ENCODE measurements around the gene EPHB3.

Gene EPHB3

DNA sequence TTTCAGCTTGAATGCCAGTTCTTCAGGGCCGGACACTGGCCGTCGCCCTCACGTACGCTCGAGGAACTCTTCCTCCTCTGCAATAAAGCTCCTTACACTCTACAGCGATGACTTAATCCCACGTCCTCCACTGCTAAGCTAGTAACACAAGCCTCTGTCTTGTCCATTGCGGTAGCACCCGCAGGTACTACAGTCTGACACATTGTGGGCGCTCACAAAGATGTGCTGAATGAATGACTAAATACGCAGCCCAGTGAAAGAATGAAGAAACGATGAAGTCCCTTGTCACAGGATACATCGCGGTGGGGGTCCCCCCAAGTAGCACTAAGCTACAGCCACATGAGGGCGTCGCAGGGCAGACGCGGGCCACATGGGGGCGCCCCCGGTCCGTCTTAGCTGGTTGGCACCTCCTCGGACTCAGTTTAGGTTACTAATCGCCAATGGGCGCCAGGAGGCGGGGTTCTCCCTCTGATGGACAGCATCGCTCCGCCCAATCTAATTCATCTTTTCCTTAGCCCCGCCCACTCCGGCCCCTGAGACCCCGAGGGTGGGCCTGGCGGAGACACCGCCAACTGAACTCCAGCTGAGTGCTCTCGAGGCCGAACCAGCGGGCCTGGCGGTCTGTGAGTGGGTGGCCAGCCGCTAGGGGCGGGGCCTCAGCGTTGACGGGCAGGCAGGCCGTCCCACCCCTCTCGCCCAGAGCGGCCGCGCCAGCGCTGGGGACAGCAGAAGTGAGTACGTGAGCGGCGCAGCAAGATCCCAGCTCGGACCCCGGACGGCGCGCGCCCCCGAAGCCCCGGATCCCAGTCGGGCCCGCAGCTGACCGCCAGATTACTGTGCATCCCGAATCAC lies at the start of gene EPHB3:
EPHB3 (plus strand) TSS at position 725 of the 852 bp plus-strand sequence. CDS start 451 bp downstream, outside the sequence.
- peak; percentile 73 for DNase-seq (ENCODE audit: low read depth)

DNA sequence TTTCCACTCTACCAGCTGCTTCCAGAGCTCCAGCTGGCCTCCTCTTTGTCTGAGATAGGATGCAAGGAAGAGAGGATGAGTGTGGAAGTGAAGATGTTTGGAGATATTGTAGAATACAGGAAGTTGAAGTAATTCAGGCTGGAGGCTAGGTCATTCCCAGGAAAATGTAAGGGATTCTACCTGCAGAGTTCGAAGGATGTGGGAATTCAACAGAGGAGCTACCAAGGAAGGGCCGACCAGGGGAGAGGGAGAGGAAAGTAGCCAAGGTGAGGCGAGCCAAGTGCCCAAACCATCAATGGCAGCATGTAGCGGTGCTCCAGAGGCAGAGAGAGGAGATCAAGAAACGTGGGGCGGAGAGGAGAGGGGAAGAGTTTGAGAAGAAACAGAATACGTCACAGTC lies 49.0 kb upstream of the EPHB3 start:
- DNase-seq (ENCODE audit: low read depth): no peak

DNA sequence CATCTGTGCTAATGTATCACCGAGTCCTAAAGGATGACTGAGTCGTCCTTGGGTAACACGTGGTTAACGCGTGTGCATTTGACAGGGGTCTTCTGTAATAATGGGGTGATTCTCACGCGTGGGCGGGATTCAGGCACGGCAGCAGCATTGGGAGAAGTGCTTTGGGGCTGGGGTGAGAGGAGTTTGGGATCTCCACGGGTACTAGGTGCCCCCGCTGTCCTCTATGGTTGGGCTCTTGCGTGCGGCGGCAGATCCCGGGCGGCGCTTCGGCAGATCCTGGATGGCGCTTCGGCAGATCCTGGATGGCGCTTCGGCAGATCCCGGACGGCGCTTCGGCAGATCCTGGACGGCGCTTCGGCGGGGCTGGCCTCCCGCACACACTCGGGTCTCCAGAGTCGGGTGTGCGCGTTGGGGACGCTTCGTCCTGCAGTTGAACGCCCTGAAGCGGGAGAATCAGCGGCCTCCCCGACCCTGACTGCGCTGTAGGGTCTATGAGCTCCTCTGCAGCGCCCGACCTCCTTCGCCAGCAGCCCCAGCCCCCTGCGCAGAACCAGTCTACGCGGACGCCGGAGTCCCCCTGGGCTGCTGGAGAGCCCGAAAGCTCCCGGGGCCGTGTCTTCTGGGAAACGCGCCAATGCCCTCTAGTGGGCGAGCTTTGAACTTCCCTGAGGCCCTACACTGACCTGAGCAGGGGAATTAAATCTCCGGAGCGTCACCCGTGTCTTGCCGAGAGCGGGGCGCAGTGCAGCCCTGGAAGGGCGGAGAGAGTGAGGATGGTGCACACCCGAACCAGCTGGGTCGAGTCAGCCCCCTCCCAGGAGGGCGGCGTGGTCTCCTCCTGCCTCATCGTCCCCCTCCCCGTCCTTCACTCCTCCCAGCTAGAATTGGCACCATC lies 48.1 kb upstream of the EPHB3 start:
- peak; percentile 64 for DNase-seq (ENCODE audit: low read depth)

DNA sequence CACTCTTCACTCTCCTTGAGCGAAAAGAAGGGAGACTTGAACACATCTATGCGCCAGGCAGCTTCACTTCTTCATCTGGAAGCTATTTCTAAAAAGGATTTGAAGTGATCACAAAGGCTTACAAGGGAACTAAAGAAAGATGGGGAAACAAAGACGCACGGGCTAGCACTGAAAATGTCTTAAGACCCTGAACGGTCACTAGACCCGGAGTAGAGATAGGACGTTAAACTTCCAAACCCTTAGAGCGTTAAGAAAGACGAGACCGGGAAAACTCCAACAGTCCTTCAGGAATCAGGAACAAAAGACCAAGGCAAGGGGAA lies 47.5 kb upstream of the EPHB3 start:
- no peak for DNase-seq (ENCODE audit: low read depth)

DNA sequence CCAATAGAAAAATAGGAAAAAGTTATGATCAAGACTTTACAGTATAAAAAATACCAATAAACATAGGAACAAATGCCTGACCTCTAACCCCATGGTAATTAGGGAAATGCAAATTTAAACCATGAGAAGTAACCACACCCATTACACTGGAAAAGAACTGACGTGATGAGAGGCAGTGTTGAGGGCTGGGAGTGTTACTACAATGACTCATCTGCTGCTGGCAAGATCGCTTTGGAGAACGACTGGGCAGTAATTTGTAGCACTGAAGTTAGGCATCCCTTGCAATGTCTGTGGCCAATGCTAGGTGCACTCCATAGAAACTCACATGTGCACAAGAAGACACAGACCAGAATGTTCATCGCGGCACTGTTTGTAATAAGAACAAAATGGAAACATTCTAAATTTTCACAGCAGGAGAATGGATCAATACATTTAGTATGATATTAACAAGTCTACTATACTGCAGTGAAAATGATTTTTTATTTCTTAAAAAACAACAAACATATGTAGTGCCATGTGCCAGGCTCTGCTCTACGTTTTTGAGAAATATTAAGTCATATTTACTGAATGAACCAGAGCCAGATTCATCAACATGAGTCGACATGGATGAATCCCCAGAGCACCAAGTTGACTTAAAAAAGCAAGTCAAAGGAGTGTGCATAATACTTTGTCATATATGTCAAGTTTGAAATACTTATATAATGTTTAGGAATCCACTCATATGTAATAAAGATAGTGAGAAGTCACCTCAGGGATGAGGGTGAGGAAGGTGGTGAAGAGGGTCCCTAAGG lies 37.6 kb upstream of the EPHB3 start:
- no peak for DNase-seq (ENCODE audit: low read depth)

DNA sequence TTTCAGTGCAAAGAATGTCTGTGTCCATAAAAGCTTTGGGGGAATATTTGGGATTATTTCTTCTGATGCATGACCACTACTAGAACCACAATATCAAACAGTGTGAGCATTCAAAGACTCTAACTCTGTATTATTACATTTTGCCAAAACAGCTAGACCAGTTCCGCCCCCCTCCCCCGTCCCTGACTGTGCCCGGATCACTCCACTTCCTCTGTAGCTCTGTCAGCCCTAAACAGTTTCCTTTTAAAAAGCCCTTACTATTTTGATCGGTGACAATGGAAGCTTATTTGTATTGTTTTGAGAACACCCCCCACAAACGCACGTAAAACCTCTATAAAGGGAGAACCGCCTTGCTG lies 36.6 kb upstream of the EPHB3 start:
- no peak for DNase-seq (ENCODE audit: low read depth)

DNA sequence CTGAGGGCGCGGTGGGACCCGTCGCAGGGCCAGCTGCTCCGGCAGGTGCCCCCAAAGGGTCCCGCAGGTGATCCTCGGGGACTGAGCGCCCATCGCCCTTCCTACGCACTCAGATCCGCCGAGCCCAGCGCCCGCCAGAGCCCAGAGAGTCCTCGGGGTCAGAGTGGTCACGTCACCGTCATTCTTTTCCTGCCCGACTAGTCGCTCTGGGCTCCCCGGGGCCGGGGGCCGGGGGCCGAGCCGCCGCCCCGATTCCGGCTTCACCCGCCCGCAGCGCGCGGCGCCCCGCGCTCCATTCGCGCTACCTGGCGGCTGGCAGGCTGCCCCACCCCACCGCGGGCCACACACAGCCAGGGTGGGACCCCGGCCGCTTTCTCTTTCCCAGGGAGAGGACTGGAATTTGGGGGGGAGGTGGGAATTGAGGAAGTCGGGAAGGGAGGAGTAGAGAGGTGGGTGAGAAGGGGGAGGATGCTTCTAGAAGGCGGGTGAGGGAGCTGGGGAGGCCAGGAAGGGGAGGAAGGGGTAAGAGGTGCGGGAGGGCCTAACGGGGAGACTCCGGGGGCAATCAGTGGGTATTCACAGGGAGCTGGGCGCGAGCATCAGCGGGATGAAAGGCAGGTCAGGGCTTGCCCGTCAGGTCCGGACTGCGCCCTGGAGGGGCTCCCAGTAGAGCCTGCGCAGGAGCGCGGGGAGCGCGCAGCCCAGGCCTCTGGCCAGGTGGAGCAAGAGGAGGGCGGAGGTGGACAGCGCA lies 36.1 kb upstream of the EPHB3 start:
- DNase-seq (ENCODE audit: low read depth): no peak

DNA sequence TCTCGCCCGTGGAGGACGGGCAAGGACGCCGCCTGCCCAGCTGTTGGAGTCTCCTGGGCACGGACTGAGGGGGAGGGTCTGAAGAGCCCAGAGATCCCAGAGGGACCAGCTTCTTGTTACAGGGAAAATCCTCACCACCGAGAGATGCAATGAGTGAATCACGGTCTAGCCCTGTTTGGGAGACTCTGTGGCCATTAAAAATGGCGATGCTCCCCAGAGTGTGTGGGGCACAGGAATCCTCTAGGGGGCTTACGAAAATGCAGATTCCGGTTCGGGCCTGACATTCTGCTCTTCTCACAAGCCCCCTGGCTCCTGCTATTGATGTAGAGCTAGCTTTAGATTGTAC lies 35.5 kb upstream of the EPHB3 start:
- DNase-seq (ENCODE audit: low read depth): no peak

DNA sequence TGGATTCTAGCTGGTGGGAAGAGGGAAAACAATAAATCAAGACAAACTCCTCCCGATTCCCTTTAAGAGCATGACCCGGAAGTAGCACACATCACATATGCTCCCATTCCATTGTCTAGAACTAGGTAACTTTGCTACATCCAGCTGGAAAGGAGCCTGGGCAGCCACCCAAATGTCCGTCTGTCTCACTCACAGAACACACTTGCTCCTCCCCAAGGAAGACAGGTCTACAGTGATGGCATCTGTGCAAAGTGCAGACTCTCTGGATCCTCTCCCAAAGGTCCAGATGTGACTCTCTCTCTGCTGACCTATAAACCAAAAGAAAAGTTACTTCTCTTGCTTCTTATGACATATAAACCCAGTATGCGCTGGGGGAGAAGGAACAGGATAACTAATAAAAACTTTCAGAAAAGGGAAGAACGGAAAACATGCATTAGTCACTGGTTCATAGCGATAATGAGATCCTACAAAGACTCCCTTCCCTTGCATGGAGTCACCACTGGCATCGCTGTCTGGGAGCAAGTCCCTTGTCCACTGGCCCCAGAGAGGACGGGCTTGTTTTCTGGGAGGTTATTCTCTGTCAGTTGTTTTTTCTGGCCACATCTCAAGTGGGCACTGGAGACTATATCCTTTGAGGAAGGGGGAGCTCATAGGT lies 29.8 kb upstream of the EPHB3 start:
- no peak for DNase-seq (ENCODE audit: low read depth)

DNA sequence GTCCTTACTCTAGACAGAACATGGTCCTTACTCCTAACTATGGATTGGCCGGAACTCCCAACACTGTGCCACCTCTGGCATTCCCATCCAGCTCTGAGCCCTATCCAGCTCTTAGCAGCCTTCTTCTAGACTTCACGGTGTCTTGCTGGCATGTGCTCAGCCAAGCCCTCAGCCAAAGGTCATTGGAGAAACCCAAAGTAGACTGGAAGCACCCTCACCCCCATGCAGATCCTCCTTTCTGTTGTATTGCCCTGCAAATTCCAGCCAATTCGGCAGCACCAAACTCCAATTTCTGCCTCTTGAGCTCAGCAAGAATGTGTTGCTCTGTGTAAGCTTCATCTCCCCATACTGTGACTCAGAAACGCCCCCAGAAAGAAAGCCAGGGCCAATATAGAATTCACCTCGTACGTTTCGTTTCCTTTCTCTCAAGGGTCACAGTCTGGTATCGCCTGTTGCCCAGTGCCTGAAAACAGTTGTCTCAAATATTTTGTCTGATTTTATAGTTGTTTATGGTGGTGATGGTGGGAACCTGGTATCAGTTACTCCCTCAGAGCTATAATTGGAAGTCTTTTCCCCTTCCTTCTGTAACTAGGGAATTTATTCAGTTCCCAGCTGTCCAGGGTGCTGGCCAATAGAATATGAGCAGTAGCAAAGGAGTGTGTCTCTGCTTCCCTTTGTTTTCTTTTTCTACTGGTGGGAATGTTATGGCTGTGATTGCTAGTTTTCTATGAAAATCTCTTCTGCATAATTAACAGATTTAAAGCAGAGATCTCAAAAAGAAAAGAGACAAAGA lies 28.4 kb upstream of the EPHB3 start:
- DNase-seq (ENCODE audit: low read depth): no peak

DNA sequence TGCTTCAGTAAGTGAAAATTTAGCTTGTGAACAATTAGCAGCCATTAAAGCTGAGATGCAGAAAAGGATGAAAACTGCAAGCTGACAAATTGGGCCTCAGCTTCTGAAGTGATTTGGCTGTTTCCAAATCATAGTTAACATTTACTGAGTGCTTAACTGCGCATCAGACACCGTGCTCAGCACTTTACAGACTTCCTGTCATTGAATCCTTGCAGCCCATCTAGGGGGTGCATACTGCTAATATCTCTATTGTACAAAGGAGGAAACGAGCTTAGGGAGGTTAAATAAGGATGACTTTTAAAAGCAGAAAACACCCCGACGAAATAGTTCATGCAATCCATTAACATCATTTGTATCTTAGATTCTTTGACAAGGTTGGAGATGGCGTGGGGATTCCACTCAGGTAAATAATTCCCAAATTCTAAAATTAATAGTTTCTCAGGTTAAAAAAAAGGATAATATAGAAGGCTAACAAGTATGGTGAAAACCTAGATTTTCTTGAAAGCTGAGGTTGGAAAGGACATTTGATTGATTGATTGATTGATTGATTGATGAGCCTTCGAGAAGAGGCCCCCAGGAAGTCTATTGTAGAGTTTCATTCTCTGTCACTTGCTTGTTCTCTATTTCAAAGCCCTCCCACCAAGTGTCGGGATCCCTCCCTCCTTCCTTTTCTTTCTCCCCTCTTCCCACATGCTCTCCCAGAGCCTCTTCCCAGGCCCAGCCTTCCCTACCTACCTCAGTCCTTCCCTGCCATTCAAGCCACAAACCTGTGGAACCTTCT lies 23.5 kb upstream of the EPHB3 start:
- DNase-seq (ENCODE audit: low read depth): no peak

DNA sequence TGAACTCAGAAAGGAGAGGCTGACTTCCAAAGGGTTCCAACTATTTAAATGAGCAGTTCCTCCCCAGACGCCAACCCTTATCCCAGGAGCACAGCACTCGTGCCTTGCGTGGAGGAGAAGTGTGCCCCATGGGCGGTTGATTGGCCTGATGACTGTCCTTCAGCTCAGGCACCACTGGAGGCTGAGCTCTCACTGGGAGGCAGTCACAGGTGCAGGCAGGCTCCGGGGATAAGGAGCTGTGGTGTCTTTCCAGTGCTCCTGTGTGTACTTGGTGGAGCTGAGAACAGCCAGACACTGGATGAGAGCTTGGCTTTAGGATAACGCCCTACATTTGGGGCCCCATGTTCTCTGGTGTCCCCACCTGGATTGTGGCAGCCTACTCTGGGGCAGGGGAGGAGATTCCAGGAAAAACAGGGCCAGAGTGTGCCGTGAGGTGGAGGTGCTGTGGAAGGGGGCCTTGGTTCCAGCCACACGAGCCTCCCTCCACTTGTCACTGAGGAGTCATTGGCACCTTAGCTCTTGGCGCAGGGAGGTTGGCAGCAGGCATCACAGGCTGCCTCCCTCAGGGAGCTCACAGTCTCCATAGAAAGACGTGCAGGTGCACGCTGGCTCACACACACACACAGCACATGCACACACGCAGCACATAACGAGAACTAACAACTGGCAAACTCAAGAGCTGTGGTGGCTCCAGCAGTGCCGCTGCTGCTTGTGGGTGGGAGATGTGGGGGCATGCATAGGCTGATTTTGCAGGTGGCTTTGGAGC lies 22.7 kb upstream of the EPHB3 start:
- DNase-seq (ENCODE audit: low read depth): no peak

DNA sequence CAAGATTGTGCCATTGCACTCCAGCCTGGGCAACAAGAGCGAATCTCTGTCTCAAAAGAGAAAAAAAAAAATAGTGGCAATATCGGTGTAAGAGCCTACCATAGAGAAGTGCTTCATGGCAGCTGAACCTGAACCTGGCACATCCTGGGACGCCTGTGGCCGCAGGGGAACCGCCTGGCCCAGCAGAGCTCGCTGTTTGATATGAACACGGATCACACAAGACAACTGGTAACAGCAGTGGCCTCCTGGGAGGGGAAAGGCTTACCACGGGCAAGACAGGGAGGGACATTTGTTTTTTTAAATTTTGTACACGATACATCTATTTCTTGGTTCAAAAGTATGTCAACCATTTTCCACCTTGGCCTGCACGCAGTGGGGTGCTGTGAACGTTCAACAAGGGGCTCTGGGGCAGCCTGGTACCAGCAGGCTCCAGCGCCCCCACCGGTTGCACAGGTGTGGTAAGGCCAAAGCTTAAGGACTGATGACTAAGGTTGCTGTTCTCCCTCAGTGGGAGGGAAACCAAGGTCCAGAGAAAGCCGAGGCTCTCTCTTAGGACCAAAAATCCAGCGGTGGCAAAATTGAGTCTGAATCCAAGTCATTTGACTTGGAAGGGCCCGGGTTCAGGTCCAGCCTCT lies 21.7 kb upstream of the EPHB3 start:
- DNase-seq (ENCODE audit: low read depth): no peak

DNA sequence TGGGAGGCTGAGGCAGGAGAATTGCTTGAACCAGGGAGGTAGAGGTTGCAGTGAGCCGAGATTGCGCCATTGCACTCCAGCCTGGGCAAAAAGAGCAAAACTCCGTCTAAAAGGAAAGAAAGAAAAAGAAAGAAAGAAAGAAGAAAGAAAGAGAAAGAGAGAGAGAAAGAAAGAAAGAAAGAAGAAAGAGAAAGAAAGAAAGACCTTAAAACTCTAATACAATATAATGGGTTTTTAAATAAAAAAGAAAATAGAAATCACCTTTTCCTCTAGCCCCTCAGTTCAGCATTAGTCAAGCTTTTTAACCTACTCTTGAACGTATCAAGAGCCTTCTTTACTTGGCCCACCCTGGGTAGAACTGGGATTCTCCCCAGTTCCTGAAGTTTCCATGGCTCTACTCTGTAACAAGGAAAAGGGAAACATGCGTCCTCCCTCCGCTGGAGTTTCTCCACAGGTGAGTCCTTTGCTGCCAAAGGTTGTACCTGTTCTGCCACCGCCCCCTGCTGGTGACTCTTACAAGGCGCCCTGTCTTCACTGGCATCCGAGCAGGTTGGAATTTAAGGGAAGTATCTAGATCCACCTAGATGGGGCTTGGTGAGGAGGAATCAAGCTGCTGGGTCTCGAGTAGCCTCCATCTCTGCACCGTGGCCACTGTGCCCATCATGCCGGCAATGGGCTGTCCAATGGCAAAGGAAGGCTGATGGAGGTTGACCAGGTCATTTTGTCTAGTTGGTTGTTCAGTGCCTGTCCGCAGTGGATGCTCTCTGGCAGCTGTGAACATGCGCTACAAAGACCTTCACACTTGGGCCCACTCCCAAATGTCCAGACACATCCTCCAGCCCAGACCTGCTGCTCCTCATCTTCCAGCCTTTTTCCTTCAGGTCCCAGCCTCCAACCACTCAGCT lies 20.6 kb upstream of the EPHB3 start:
- peak; percentile 35 for DNase-seq (ENCODE audit: low read depth)

DNA sequence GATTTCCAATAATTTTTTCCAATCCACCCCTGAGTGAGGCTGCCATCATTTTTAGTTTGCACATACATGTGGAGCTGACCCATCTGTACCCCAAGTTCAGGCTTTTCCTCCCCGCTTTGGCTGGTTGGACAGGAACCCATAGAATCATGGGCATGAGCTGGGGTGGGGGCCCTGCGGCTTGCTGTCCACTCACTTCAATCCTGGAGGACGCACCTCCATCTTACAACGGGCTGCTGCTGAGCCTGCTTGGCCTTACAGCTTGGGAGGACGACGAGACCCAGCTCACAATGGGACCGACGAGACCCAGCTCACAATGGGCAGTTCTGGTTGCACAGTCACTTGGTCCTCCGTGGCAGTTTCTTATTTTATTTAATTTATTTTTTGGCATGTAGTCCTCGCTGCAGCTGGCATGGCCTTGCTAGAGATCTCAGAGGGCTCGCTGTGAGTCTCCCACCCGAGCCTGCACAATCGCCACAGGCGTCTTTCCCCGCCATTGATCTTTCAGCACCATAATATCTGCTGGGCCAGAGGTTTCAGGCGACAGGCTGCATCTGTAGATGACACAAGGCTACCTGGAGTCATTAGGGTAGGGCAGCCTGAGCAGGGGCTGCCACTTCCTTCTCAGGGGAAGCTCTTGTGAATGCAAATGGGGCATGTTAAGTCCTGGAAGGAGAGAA lies 19.6 kb upstream of the EPHB3 start:
- DNase-seq (ENCODE audit: low read depth): no peak

DNA sequence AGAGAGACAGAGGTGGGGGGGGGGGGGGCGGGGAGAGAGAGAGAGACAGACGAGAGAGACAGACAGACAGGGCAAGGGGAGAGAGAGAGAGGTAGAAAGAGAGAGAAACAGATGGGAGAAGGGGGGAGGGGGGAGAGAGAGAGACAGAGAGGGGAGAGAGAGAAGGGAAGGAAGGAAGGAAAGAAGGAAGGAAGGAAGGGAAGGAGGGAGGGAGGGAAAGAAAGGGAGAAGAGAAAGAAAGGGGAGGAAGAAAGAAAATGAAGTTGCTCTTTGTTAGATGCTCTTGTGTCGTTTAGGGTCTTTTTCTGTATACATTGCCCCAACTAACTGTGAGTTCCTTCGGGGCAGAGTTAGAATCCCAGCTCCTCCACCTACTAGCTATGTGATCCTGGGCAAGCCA lies 19.0 kb upstream of the EPHB3 start:
- no peak for DNase-seq (ENCODE audit: low read depth)

DNA sequence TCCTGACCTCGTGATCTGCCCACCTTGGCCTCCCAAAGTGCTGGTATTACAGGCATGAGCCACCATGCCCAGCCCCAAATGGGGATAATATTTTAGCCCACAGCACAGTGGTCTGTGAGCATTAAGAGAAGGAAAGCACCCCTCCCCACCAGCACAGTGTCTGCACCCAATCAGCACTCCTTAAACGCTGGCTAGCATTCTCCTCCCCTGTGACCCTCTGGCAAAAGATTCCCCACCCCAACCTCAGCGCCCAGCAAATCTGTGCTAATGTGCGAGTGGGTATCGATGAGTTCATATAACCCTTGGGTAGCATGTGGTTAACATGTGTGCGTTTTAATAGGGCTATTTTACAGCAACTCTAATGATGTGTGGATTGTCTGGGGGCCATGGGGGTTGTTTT lies 18.3 kb upstream of the EPHB3 start:
- DNase-seq (ENCODE audit: low read depth): no peak

Measured in stimulated activated CD8-positive, alpha-beta memory T cell treated with anti-CD3 and anti-CD28 coated beads, Interleukin-12 subunit alpha, Interleukin-12 subunit beta, amount 100 ng/mL, for 4 hours (primary cell).